Measurements from ENCODE around the gene ANKRD16. TPM values are rescaled to one million over a fixed set of nuclear protein-coding genes. Genes with fewer than 3 reads are reported as not detected.
"Not testable (repeated sequence)": the region's sequence is repeated elsewhere in the genome, so short reads cannot be mapped to it uniquely, and the experiment has no call there.

The ANKRD16 gene
- total RNA-seq, 1 donor from 2014 or later, result 10.2 TPM

DNA sequence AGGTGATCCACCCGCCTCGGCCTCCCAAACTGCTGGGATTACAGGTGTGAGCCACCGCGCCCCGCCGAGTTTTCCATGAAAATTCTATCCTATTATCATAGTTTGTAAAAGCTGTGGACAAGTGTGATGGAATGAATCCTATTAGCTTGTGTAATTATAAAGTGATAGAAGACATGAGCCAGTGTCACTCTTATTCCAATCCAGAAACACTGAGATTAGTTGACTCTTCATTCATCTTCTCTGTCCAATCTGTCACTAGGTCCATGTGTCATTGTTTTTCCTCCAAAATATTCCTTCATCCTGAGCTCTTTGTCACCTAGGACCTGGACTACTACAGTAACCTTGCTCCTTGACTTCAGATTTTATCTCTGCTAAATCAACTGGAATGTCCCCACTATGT lies 13.9 kb upstream of the ANKRD16 start:
- no peak for DNase-seq (ENCODE audit: low spot score)

DNA sequence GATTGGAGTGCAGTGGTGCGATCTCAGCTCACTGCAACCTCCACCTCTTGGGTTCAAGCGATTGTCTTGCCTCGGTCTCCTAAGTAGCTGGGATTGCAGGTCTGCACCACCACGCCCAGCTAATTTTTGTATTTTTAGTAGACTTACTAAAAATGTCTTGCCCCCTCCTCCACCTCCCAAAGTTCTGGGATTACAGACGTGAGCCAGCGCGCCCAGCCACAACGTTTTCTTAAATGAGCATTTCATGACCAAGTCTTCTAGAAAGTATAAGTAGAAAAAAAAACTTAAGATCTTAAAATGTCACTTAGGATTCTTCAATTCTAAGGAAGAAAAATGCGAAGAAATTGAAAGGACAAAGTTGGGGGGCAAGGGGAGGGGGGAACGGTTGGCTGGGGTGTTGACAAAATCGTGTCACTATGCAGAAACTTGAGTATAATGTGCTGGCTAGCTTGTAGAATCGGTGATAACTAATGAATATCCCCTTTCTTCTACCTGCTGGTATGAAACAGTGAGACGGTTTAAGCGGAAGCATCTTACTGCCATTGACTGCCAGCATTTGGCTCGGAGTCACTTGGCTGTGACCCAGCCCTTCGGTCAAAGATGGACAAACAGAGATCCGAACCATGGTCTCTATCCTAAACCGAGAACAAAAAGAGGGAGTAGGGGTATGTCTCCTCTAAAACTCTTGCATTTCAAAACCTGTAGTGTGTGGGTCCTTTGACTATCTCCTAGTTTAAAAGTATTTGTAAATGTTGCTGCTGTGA lies 13.0 kb upstream of the ANKRD16 start:
- DNase-seq (ENCODE audit: low spot score), result no peak

DNA sequence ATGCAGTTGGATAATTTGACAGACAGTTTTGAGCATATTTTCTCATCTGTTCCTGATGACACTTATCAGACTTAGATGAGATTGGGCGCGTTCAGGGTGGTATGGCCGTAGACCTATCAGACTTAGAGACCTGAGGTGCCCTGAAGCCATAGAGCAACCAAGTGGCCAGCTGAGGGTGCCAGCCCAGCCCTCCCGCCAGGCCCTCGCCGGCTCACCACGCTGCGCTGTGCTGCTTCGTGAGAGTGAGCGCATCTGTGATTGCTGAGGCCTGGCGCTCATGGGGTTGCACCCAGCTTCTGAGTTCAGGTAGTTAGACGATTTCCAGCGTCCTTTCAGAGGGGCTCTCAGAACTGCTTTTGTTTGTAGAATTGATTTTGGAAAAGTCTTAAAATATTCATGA lies 10.6 kb upstream of the ANKRD16 start:
- DNase-seq (ENCODE audit: low spot score), result no peak

- no peak for DNase-seq (ENCODE audit: low spot score)
Observed at GRCh38 chr10:5898163-5898562, 8.5 kb upstream of the ANKRD16 start.

DNA sequence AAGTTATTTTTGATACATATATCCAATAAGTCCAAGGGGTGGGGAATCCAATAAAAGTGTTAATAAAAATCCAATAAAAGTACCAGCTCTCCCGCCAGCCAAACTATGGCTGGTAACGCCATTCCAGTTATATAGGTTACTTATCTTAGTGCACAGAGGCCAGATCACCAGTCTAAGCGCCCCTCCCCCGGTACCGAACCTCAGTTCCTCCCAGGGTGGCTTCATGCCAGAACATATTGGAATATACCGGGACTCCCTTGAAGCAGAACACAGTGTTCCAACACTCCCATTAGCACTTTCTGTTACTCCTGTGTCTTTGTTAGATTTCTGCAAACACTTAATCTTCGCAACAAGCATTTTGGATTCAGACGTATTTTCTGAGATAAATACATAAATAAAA lies 7.8 kb upstream of the ANKRD16 start:
- DNase-seq (ENCODE audit: low spot score), result no peak

DNA sequence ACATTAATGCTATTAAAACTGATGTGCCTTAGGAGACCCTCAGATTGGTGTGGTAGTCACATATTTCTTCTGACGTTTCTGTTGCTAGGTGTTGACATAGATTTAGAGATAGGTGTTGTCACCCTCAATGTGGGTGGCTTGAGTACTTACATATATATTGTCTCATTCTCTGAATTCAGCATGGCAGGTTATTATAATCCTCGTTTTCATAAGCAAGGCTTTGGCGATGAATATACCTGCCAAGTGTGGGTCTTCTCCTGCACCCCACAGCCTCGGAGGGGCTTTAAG lies 7.3 kb upstream of the ANKRD16 start:
- no peak for DNase-seq (ENCODE audit: low spot score)

DNA sequence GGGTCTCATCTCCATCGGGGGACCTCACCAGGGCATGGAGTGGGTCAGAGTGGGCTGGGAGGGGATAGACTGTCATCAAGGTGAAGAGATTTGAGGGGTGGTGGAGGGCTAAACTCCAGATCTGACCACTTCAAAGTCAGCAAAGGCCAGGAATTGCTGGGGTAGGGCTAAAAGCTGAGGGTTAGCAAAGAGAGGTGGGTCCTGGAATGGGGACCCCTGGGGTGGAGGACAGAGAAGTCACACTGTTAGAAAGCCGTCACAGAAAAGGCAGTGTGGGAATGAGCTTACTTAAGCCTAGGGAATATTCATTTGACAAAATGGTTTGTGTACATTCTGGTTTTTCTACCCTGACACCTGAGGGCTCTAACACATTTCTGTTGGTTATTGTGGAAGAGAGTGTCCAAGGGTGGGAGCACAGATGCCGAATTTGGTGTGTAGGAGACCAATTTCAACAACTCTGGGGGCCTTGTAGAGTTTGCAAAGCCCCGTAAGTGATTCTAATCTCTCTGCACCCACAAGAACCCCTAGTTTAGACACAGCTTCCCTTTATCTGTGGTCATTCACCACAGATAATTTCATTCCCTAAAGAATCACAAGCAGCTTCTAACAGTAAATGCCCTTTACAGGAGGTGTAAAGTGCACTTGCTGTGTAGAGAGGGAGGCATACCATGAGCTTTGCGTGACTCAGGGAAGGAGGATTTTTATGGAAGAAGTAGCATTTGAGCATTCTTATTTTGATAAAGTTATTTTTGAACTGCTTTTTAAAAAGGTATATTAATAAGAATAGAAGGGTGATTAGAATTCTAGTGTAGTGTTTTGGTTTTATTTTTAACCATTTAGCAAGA lies 6.7 kb upstream of the ANKRD16 start:
- no peak for DNase-seq (ENCODE audit: low spot score)

DNA sequence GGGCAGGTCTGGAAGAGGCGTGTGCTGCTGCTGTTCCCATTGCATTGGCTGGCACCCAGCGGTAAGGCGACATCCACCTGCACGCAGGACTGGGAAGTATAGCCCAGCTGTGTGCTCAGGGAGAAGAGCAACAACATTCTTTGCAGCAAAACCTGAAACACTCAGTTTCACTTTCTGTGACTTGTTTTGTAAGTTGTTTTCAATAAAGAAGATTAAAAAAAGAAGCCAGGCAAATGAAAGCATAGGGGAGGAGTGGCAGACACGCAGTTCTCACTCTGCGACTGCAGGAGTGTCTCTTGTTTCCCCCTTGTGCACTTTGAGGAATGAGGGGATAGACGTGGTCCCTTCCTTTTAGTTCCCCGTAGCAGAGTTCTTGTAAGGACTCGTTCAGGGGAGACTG lies 6.1 kb upstream of the ANKRD16 start:
- no peak for DNase-seq (ENCODE audit: low spot score)

GRCh38 chr10:5895365-5895764 lies 5.7 kb upstream of the ANKRD16 start:
- DNase-seq (ENCODE audit: low spot score), result no peak

DNA sequence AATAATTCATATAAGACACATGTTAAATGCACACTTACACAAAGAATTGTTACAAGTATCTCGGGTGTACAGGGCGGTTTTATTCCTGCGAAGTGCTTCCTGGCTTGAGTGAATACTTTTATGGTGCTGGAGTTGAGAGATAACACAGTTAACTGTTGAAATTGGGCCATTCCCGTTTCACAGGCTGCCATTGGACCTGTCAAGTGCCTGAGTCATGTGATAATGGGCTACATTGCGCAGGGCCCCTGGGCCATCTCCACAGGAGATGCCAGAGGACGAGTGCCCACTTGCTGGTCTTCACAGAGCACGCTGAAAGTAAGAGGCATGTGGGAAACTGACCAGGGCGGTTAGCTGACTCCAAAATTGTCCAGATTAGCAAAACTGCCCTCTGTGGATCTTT lies 5.2 kb upstream of the ANKRD16 start:
- DNase-seq (ENCODE audit: low spot score), result no peak

DNA sequence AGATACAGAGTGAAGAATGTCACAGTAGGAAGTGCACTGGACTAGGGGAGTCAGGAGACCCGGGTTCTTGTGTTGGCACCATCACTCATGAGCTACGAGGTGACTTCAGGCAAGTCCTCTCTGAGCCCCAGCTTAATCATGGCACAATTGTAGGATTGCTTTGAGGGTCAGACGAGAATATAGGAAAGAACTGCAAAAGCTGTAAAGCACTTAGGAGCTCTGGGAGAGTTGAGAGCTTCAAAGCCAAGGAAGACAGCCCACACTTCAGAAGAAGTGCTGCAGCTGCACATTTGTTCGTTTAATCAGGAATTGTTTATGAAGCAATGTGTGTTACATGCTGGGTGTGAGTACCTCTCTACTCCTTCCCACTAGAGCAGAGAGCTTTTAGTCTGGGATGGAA lies 4.7 kb upstream of the ANKRD16 start:
- no peak for DNase-seq (ENCODE audit: low spot score)

GRCh38 chr10:5893321-5893720 lies 3.6 kb upstream of the ANKRD16 start:
- DNase-seq (ENCODE audit: low spot score), result no peak

- DNase-seq (ENCODE audit: low spot score), result no peak
Observed at GRCh38 chr10:5892007-5892406, 2.3 kb upstream of the ANKRD16 start.

DNA sequence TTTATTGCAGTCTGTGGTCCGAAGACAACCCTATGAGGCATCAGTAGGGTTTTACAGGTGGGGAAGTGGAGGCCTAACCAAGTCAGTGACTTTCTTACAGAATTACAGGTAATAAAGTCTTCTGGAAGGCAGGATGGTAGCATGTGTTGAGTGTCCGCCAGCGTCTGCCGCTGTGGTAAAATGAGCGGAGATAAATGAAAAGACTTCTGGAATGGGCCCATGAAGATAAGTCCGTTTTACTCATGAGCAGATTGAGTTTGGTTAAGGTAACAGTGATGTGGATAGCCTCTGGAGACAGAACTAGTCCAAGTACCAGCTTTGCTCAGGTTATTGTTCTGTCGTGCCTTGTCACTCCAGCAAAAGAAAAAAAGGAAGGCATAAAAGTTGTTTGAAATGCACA lies 1.3 kb upstream of the ANKRD16 start:
- no peak for DNase-seq (ENCODE audit: low spot score)

GRCh38 chr10:5890452-5890915 lies 791 bp upstream of the ANKRD16 start:
- peak; percentile 46 for DNase-seq (ENCODE audit: low spot score)

DNA sequence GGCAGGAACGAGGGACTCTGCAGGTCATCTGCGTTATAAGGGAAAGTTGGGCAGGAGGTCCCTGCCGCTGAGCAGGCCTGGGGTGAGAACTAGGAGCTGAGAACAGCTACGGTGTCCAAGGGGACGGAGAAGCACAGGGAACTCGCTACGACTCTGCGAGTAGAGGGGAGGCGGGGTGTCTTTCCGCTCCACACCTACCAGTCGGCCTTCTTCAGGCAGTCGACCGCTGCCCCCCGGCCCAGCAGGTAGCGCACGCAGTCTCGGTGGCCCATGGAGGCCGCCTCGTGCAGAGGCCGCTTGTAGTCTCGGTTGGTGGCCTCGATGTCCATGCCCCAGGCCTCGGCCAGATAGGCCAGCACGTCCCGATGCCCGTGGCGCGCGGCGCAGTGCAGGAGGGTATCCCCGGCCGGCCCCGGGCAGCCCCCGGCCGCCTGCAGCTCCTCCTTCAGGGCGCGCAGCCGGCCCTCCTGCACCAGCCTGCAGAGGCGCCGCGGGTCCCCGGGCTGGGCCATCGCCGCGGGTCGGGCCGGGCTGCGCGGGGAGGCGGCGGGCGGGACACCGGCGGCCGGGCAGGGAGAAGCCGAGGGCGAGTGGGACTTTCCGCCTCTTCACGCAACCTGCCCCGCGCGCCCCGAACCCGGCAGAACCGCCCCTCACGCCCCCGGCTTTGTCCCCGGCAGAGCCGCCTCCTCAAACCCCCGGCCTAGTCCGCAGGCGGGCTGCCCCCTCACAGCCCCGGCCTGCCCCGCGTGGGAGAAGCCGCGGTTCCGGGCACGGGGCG lies 660 bp downstream of the ANKRD16 start:
- DNase-seq (ENCODE audit: low spot score), result peak; percentile 47

GRCh38 chr10:5888351-5888750 lies 1.3 kb downstream of the ANKRD16 start:
- DNase-seq (ENCODE audit: low spot score), result no peak

DNA sequence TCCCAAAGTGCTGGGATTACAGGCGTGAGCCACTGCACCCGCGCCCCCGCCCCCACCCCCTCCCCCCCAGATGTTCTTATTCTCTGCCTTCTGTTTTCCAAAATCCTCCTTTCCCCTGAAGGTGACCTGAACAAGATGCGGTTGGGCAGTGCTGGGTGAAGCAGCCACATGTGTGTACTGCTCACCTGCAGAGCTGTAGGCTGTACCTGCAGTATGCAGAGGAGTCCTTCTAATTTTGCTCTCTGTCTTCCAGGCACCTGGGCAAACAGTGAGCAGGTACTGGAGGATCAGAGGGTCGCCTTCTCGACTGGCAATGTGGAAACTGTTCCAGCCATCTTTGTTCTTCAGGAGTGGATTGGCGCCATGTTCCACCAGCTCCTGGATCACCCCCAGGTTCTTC lies 2.1 kb downstream of the ANKRD16 start:
- DNase-seq (ENCODE audit: low spot score), result no peak

DNA sequence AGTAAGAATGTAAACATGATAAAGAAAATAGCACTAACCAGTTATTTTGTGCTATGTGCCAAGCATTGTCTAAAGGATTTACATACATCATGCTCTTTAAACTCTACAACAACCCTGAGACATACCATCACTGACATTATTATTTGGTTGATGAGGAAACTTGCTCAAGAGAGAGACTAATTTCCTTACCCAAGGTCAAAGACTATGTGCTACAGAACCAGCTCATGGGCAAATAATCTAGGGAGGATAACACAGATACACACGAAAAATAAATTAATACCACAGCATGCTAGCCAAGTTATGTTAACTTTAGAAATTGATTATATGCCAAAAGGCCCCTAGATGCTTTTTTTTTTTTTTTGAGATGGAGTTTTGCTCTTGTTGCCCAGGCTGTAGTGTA lies 2.7 kb downstream of the ANKRD16 start:
- no peak for DNase-seq (ENCODE audit: low spot score)

DNA sequence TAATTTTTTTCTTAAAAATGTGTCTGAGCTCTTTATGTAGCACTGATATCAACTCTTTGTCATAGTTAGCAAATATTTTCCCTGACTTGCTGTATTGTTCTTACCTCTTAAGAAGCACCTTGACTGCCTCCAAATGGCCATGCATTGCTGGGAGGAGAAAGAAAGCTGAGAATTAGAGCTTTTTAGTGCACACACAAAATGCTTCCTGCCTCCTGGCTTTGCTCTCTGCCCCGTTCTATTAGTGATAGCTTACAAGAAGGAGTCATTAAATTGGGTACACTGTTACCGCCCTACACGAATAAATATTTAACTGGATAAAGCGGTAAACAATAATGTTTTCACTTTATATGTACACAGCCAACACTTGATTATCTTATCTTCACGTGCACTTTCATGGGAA lies 4.1 kb downstream of the ANKRD16 start:
- no peak for DNase-seq (ENCODE audit: low spot score)

- DNase-seq (ENCODE audit: low spot score), result no peak
Observed at GRCh38 chr10:5882961-5883360, 6.7 kb downstream of the ANKRD16 start.

DNA sequence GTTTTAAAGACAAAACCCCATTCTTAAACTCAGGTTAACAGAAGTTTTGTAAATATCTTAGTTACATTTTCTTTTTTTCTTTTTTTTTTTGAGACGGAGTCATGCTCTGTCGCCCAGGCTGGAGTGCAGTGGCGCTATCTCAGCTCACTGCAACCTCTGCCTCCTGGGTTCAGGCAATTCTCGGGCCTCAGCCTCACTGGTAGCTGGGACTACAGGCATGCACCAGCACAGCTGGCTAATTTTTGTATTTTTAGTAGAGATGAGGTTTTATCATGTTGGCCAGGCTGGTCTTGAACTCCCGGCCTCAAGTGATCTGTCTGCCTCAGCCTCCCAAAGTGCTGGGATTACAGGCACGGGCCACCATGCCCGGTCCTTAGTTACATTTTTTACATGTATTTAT lies 12.7 kb downstream of the ANKRD16 start:
- DNase-seq (ENCODE audit: low spot score), result not testable (repeated sequence)
